Activated T-cell treated with anti-CD3 and anti-CD28 coated beads, Interleukin-2, amount 50 U/mL, for 48 hours (primary cell): ENCODE data around the gene KAT6B.

Experiments used
- DNase-seq, 2 experiments: peaks; one replicate each; pipeline ENCODE4 v3.0.0-alpha.2; 2020

The KAT6B gene

DNA sequence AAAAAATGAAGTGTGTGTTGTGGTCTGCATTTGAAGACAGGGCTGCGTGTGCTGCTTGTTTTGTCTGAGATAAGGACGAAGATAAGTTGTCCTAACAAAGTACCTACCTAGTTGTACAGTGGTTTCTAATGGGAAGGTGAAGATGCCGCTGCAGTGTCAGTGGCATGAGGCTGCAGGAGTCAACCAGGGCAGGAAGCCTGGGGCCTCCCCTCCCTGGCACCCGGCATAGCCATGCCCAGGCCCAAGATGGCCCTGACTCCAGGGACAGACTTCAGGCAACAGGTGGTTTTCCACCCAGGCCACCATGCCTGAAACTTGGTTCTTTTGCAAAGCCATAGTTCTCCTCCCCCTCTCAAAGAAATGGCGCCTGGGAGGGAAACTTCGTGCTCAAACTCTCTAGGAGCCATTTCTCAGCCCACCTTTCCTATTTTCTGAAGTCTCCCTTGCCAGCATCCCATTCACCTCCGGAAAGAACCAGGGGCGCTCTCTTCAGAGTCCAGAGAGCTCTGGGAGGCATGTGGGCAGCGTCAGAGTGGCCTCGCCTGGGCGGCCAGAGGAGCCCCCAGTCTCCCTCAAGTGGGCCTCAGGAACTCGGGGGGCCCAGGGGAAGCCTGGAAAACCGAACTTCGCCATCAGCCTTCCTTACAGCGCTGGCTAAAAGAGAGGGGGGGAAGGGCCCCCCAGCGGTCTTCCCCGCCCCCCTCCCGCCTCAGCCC lies 2.1 kb upstream of the KAT6B start:
- DNase-seq: peak; percentile 48 to 49

GRCh38 chr10:74824900-74825370 lies 1.5 kb upstream of the KAT6B start:
- DNase-seq: peak; percentile 70 to 76

DNA sequence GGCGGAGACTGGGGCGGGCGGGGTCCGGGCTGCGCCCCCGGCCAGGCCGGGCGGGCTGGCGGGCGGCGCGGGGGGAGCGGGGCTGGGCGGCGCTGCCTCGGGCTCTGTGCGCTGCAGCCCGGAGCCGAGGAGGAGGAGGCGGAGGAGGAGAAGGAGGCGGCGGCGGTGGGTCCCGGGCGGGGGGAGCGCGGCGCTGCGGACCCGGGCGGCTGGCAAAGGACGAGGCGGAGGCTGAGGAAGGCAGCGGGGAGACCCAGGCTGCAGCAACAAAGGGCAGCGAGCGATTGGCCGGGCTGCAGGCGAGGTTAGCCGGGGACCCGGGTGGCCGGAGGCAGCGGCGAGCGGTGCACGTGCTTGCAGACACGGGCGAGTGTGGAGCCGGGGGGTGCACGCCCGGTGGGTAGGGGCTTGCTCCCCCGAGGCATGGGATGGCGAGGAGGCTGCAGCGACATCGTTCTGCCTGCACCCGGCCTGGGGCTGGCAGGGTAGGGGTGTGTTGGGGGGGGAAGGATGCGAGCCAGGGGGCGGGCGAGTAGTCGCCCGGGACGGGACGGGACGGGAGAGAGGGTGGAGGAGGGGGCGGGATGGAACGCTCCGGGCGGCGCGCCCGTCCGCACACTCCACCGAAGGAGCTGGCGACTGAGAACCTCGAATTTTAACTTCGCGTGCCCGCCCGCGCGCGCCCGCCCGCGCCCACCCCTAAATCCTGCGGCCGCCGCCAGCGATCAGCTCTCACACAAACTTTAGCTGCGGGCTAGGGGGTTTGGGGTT lies 844 bp upstream of the KAT6B start:
- DNase-seq: no peak

DNA sequence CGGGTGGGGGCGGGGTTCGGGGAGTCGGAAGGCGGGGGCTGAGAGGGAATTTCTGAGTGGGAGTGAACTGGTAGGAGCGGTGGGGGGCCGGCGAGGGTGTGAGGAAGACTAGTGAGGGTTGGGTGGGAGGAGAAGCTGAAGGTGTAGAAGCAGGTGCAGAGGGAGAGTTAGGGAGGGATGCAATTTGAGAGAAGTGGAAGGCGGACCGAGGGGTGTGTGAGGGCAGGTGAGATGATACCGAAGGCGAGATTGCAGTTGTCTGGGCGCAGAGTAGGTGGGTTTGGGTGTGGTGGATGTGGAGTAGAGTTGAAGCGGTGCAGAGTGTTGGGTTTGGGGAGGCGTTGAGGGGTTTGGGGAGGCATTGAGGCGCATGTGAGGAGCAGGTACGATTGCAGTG lies 643 bp downstream of the KAT6B start:
- no peak for DNase-seq

- DNase-seq: no peak
Measured at GRCh38 chr10:74827694-74828093, 1.3 kb downstream of the KAT6B start.

- no peak for DNase-seq
Measured at GRCh38 chr10:74828946-74829345, 2.5 kb downstream of the KAT6B start.

DNA sequence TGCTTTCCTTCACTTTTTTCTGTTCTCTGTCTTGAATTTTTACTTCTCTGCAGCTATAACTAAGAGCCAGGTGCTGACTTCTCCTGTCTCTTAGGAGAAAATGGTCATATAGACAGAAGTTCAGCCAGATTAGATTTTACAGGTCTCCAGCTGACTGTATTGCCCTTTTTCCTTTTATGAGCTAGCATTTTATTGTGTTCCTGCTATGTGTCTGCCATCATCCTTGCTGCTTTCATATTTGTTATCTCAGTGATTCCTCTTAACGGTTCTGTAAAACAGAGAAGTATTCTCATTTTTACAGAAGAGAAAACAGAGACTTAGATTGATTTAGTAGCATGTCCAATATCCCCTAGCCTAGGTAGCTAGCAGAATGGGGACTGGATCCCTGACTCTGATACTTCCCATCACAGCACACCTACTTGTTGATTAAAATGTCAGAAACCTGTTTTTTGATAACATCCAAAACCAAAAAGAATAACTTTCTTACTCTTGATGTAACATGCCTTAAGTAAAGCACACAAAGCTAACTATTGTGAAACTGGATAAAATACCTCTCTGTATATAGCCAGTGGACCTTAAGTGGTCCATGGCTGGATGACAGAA lies 5.2 kb downstream of the KAT6B start:
- DNase-seq: no peak

DNA sequence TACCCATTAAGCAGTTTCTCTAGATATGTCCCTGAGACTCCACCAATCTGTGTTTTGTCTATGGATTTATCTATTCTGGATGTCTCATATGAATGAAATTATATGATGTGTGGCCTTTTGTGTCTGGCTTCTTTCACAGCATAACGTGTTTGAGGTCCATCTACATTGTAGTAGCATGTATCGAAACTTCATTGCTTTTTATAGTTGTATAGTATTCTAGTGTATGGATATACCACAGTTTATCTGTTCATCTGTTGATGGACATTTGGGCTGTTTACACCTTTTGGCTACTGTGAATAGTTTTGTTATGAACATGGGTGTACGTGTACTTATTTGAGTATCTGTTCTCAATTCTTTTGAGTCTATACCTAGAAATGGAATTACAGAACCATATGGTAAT lies 9.6 kb downstream of the KAT6B start:
- DNase-seq: no peak

DNA sequence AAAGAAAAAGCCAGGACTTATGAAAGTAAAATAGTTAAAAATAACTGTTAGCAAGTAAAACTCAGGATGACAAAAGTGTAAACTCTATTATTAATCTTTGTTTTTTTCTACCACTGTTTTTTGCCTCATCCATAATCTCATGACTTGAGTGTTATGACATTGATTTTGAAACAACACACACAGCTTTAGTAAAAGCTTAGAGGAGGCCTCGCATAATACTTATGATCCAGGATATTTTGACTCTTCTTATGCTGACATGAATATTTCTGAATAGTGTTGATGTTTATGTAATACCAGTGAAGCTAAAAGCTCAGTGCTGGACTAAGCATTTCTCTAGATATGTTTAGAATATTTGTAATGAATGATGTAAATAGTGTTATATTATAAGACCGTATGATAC lies 10.5 kb downstream of the KAT6B start:
- DNase-seq: no peak

GRCh38 chr10:74837743-74838142 lies 11.3 kb downstream of the KAT6B start:
- DNase-seq: no peak

GRCh38 chr10:74839708-74840107 lies 13.3 kb downstream of the KAT6B start:
- no peak for DNase-seq

DNA sequence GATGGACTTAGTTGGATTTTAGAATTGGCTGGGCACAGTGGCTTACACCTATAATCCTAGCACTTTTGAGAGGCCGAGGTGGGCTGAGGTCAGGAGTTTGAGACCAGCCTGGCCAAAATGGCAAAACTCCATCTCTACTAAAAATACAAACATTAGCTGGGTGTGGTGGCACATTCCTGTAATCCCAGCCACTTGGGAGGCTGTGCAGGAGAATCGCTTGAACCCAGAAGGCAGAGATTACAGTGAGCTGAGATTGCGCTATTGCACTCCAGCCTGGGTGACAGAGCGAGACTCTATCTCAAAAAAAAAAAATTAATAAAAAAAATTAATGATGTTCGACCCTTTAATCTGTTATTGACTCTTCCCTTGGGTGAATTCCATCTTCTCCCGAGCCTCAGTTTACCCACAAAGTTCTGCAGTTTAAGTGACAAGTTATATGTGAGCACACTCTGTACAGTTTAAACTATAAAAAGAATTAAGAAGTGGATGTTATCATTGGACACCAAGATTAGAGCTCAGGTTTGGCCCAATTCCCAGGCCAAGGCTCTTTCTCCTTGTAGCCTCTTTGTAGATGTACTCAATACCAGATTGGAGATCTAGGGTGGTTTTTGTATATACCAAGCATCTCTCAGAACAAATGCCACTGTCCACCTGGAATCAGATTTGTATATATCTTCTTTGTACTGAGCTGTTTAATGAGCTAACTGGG lies 15.0 kb downstream of the KAT6B start:
- no peak for DNase-seq

- DNase-seq: no peak
Measured at GRCh38 chr10:74842301-74842954, 16.0 kb downstream of the KAT6B start.

GRCh38 chr10:74846958-74847357 lies 20.6 kb downstream of the KAT6B start:
- DNase-seq: no peak

- no peak for DNase-seq
Measured at GRCh38 chr10:74851831-74852230, 25.4 kb downstream of the KAT6B start.

DNA sequence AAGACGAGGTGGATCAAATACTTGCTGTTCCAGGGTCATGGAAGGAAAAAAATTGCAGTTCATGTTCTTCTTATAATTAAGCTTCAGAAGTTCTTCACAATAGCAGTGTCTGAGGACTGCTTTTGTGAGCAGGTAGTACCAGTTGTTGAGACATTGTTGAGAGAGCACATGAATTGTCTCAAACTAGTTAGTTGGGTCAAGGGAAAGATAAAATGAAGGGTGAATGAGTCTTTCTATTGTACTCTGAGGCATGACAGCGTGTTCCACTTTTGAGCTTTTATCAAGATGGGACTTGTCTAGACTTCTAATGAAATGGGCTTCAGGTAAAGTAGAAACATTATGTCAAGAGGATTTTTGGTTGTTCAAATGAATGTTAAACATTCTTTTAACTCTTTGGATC lies 26.0 kb downstream of the KAT6B start:
- DNase-seq: no peak

GRCh38 chr10:74854610-74855009 lies 28.2 kb downstream of the KAT6B start:
- no peak for DNase-seq

GRCh38 chr10:74855027-74855426 lies 28.6 kb downstream of the KAT6B start:
- DNase-seq: no peak

DNA sequence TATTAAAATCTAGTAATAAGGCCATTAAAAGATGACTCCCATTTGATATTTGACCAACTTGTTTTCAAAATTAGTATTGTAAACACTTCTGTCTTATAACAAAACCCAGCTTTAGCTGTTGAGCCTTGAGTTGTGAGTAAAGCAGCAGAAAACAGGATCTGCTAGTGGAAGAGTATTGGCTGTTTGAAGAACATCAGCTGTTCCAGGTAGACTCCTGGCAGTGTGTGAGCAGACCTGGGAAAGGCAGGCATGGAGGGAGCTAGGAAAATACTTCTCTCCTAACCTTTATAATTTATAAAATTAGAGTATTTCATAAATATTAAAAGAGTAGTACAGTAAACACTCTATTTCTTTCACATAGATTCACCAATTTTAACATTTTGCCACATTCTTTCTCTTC lies 29.0 kb downstream of the KAT6B start:
- no peak for DNase-seq

- no peak for DNase-seq
Measured at GRCh38 chr10:74856940-74857339, 30.5 kb downstream of the KAT6B start.

DNA sequence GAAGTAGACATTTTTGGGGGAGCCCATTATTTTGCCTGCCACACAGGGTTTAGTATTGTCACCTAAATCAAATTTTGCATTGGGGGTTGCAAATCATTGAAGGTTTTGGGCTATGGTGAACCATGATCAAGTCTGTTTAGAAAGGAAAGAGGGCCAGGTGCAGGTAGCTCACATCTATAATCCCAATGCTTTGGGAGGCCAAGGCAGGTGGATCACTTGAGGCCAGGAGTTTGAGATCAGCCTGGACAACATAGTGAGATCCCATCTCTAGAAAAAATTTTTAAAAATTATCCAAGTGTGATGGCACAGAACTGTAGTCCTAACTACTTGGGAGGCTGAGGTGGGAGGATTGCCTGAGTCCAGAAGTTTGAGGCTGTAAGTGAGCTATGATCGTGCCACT lies 31.2 kb downstream of the KAT6B start:
- DNase-seq: no peak

GRCh38 chr10:74859546-74859945 lies 33.1 kb downstream of the KAT6B start:
- DNase-seq: no peak

GRCh38 chr10:74862625-74863024 lies 36.2 kb downstream of the KAT6B start:
- DNase-seq: no peak
